ENCODE measurements around the gene ARL6IP4. TPM values are rescaled to one million over a fixed set of nuclear protein-coding genes. Genes with fewer than 3 reads are reported as not detected.

ARL6IP4 gene
- polyA plus RNA-seq, 2 of the 4 experiments (the other 2 are of a cell fraction) = 208 to 209 TPM

- DNase-seq (ENCODE audit: low read depth in 1 of 2, low spot score in 1 of 2) = no peak
- Histone ChIP-seq H3K4me2 (no peak overlapping the region), H3K4me3 (no peak overlapping the region), H3K27ac (no peak overlapping the region), H3K9me3 (no peaks in the 10 kb centered on the region), H3K4me1 (no peaks in the 10 kb centered on the region)
- CTCF ChIA-PET = interaction anchor here (0.6 to 9.2 kb wide), 7 partner anchors 7 to 249 kb away, joined by 3 to 37 read pairs (median 5); partner anchors contain the start of genes MPHOSPH9 and MTRFR
- 89% methylated on average over 19 of the region's 21 CpGs for WGBS (ENCODE audit: missing lambda C conversion rate)
- no peak for TF ChIP-seq POLR2AphosphoS2 (conservative IDR thresholded peaks at IDR 0.05; ENCODE audit: low read length)
- no peak for TF ChIP-seq BCL3 (IDR thresholded peaks at IDR 0.05)
- no peak for TF ChIP-seq CBX8 (IDR thresholded peaks at IDR 0.05)
- no peak for TF ChIP-seq MAX (IDR thresholded peaks at IDR 0.05)
- no peak for TF ChIP-seq KDM1A (IDR thresholded peaks at IDR 0.05; ENCODE audit: low read depth)
- TF ChIP-seq HES2 (IDR thresholded peaks at IDR 0.05) = no peak
- no peak for TF ChIP-seq ZFP36 (IDR thresholded peaks at IDR 0.05; ENCODE audit: borderline replicate concordance, partially characterized antibody)
- TF ChIP-seq RAD21 (conservative IDR thresholded peaks at IDR 0.05 in 1 of 2, IDR thresholded peaks at IDR 0.05 in 1 of 2) = no peak
- no peak for TF ChIP-seq HDAC2 (IDR thresholded peaks at IDR 0.05)
- TF ChIP-seq TP53 (CRISPR knock-in tag; IDR thresholded peaks at IDR 0.05) = no peak
- no peak for TF ChIP-seq CTCF (IDR thresholded peaks at IDR 0.05)
- no peak for TF ChIP-seq RNF2 (IDR thresholded peaks at IDR 0.05; ENCODE audit: borderline replicate concordance, low read depth)
- POLR2A ChIA-PET = interaction anchor here (1.5 kb wide), 1 partner anchor 244 kb away, joined by 5 read pairs; no protein-coding TSS in a partner anchor
- no peak for ATAC-seq
- FAIRE-seq = no peak
These were observed 8.2 kb downstream of the ARL6IP4 start for GRCh38 chr12:122988612-122989212.

GRCh38 chr12:122989225-122989839, 8.9 kb downstream of the ARL6IP4 start:
- Histone ChIP-seq H3K4me1 (no peaks in the 10 kb centered on the region), H3K27ac (no peak overlapping the region), H3K4me2 (no peak overlapping the region), H3K9me3 (no peaks in the 10 kb centered on the region), H3K4me3 (no peak overlapping the region)
- no peak for TF ChIP-seq REST (IDR thresholded peaks at IDR 0.05)
- TF ChIP-seq CHD2 (IDR thresholded peaks at IDR 0.05; ENCODE audit: low read length, partially characterized antibody) = no peak
- no peak for TF ChIP-seq CHD4 (IDR thresholded peaks at IDR 0.05; ENCODE audit: borderline replicate concordance)
- TF ChIP-seq ZNF302 (CRISPR knock-in tag; IDR thresholded peaks at IDR 0.05) = no peak
- no peak for TF ChIP-seq ESRRA (IDR thresholded peaks at IDR 0.05; ENCODE audit: borderline replicate concordance, low read length)
- TF ChIP-seq RFX5 (IDR thresholded peaks at IDR 0.05) = no peak
- TF ChIP-seq RNF2 (IDR thresholded peaks at IDR 0.05; ENCODE audit: borderline replicate concordance, low read depth) = no peak
- ChIA-PET POLR2A (interaction anchor here (1.5 kb wide), 1 partner anchor 243 kb away, joined by 5 read pairs; no protein-coding TSS in a partner anchor), CTCF (interaction anchor here (0.5 to 9.2 kb wide), 9 partner anchors 8 to 1436 kb away, joined by 3 to 37 read pairs (median 4); partner anchors contain the start of genes MPHOSPH9 and MTRFR)
- FAIRE-seq (no peak), DNase-seq (ENCODE audit: low read depth in 1 of 2, low spot score in 1 of 2) (no peak), ATAC-seq (peak in 1 of 2 experiments; percentile 48; a peak in 3 of 6 replicates)
- WGBS (ENCODE audit: missing lambda C conversion rate) = 94% methylated on average over 9 of the region's 10 CpGs

Measured in A549 (cell line).